Measurements from ENCODE around the gene SLC10A7. TPM values are rescaled to one million over a fixed set of nuclear protein-coding genes. Genes with fewer than 3 reads are reported as not detected.

Gene SLC10A7
- total and polyA plus RNA-seq, 2 experiments from 2014 or later = 0.81 to 4.3 TPM

DNA sequence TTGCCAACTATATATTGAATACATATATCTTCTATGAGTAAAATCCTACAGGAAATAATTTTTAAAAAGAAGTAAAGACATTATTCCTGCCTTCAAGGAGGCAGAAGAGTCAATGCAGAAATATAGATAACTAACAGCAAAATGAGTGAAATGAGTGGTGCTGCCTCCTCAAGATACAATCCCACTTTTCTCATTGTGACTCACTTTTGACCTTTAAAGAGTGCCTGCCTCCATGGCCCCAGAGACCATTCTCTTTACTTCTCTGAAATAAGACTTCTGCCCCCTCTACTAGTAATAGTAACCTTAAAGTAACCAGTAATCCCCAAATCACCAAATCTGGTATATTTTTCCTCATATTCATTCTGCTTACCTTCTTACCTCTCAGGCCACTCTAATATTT, 15.5 kb downstream of the SLC10A7 start (continued):
- TF ChIP-seq, protein P1, sequence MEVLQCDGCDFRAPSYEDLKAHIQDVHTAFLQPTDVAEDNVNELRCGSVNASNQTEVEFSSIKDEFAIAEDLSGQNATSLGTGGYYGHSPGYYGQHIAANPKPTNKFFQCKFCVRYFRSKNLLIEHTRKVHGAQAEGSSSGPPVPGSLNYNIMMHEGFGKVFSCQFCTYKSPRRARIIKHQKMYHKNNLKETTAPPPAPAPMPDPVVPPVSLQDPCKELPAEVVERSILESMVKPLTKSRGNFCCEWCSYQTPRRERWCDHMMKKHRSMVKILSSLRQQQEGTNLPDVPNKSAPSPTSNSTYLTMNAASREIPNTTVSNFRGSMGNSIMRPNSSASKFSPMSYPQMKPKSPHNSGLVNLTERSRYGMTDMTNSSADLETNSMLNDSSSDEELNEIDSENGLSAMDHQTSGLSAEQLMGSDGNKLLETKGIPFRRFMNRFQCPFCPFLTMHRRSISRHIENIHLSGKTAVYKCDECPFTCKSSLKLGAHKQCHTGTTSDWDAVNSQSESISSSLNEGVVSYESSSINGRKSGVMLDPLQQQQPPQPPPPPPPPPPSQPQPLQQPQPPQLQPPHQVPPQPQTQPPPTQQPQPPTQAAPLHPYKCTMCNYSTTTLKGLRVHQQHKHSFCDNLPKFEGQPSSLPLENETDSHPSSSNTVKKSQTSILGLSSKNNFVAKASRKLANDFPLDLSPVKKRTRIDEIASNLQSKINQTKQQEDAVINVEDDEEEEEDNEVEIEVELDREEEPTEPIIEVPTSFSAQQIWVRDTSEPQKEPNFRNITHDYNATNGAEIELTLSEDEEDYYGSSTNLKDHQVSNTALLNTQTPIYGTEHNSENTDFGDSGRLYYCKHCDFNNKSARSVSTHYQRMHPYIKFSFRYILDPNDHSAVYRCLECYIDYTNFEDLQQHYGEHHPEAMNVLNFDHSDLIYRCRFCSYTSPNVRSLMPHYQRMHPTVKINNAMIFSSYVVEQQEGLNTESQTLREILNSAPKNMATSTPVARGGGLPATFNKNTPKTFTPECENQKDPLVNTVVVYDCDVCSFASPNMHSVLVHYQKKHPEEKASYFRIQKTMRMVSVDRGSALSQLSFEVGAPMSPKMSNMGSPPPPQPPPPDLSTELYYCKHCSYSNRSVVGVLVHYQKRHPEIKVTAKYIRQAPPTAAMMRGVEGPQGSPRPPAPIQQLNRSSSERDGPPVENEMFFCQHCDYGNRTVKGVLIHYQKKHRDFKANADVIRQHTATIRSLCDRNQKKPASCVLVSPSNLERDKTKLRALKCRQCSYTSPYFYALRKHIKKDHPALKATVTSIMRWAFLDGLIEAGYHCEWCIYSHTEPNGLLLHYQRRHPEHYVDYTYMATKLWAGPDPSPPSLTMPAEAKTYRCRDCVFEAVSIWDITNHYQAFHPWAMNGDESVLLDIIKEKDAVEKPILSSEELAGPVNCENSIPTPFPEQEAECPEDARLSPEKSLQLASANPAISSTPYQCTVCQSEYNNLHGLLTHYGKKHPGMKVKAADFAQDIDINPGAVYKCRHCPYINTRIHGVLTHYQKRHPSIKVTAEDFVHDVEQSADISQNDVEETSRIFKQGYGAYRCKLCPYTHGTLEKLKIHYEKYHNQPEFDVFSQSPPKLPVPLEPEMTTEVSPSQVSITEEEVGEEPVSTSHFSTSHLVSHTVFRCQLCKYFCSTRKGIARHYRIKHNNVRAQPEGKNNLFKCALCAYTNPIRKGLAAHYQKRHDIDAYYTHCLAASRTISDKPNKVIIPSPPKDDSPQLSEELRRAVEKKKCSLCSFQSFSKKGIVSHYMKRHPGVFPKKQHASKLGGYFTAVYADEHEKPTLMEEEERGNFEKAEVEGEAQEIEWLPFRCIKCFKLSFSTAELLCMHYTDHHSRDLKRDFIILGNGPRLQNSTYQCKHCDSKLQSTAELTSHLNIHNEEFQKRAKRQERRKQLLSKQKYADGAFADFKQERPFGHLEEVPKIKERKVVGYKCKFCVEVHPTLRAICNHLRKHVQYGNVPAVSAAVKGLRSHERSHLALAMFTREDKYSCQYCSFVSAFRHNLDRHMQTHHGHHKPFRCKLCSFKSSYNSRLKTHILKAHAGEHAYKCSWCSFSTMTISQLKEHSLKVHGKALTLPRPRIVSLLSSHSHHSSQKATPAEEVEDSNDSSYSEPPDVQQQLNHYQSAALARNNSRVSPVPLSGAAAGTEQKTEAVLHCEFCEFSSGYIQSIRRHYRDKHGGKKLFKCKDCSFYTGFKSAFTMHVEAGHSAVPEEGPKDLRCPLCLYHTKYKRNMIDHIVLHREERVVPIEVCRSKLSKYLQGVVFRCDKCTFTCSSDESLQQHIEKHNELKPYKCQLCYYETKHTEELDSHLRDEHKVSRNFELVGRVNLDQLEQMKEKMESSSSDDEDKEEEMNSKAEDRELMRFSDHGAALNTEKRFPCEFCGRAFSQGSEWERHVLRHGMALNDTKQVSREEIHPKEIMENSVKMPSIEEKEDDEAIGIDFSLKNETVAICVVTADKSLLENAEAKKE (CRISPR knock-in tag; IDR thresholded peaks at IDR 0.05) = no peak
- no peak for TF ChIP-seq JUNB (IDR thresholded peaks at IDR 0.05; ENCODE audit: unreplicated experiment)
- TF ChIP-seq POLR2AphosphoS5 (IDR thresholded peaks at IDR 0.05; ENCODE audit: low read depth) = no peak
- TF ChIP-seq, protein P2, sequence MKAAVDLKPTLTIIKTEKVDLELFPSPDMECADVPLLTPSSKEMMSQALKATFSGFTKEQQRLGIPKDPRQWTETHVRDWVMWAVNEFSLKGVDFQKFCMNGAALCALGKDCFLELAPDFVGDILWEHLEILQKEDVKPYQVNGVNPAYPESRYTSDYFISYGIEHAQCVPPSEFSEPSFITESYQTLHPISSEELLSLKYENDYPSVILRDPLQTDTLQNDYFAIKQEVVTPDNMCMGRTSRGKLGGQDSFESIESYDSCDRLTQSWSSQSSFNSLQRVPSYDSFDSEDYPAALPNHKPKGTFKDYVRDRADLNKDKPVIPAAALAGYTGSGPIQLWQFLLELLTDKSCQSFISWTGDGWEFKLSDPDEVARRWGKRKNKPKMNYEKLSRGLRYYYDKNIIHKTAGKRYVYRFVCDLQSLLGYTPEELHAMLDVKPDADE (IDR thresholded peaks at IDR 0.05) = no peak
- TF ChIP-seq EZH2 (IDR thresholded peaks at IDR 0.05; ENCODE audit: low read depth, unreplicated experiment) = no peak
- TF ChIP-seq, protein P3, sequence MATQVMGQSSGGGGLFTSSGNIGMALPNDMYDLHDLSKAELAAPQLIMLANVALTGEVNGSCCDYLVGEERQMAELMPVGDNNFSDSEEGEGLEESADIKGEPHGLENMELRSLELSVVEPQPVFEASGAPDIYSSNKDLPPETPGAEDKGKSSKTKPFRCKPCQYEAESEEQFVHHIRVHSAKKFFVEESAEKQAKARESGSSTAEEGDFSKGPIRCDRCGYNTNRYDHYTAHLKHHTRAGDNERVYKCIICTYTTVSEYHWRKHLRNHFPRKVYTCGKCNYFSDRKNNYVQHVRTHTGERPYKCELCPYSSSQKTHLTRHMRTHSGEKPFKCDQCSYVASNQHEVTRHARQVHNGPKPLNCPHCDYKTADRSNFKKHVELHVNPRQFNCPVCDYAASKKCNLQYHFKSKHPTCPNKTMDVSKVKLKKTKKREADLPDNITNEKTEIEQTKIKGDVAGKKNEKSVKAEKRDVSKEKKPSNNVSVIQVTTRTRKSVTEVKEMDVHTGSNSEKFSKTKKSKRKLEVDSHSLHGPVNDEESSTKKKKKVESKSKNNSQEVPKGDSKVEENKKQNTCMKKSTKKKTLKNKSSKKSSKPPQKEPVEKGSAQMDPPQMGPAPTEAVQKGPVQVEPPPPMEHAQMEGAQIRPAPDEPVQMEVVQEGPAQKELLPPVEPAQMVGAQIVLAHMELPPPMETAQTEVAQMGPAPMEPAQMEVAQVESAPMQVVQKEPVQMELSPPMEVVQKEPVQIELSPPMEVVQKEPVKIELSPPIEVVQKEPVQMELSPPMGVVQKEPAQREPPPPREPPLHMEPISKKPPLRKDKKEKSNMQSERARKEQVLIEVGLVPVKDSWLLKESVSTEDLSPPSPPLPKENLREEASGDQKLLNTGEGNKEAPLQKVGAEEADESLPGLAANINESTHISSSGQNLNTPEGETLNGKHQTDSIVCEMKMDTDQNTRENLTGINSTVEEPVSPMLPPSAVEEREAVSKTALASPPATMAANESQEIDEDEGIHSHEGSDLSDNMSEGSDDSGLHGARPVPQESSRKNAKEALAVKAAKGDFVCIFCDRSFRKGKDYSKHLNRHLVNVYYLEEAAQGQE (IDR thresholded peaks at IDR 0.05; ENCODE audit: unreplicated experiment) = no peak
- no peak for TF ChIP-seq EZH2phosphoT487 (IDR thresholded peaks at IDR 0.05; ENCODE audit: unreplicated experiment)
- TF ChIP-seq STAT1 (IDR thresholded peaks at IDR 0.05; ENCODE audit: unreplicated experiment) = no peak
- no peak for TF ChIP-seq NANOG (IDR thresholded peaks at IDR 0.05; ENCODE audit: borderline replicate concordance)

All from GM23338 (cell line).